ENCODE results near the gene METTL2B. TPM values are rescaled to one million over a fixed set of nuclear protein-coding genes. Genes with fewer than 3 reads are reported as not detected.

The METTL2B gene
- total RNA-seq, 1 experiment from 2014 or later, result 30.0 TPM

GRCh38 chr7:128452552-128452951 is 24.0 kb upstream of the METTL2B start:
- DNase-seq, result no peak
- BruUV-seq (replicated peaks), result no TSS peak
- Mint-ChIP-seq H3K4me1 (ENCODE audit: low read depth, unreplicated experiment) (peaks cover 17% of the 10 kb centered on the region), H3K36me3 (ENCODE audit: insufficient read depth, unreplicated experiment) (peaks cover 28% of the 10 kb centered on the region), H3K4me3 (ENCODE audit: low read depth, unreplicated experiment) (no peak overlapping the region), H3K27ac (ENCODE audit: unreplicated experiment) (no peak overlapping the region), H3K9me3 (ENCODE audit: low read depth, unreplicated experiment) (no peaks in the 10 kb centered on the region), H3K27me3 (ENCODE audit: unreplicated experiment) (peaks cover 14% of the 10 kb centered on the region)
- no peak for TF ChIP-seq CTCF (IDR thresholded peaks at IDR 0.05; ENCODE audit: unreplicated experiment)
- intact Hi-C loops (cut with micrococcal nuclease; ENCODE audit: unreplicated experiment), result no loop called here
- CTCF ChIA-PET, result interaction anchor here (1.0 to 1.3 kb wide), 2 partner anchors 11 to 25 kb away, joined by 3 to 6 read pairs; no protein-coding TSS in a partner anchor

- H3K4me1 Mint-ChIP-seq (ENCODE audit: low read depth, unreplicated experiment), result peaks cover 33% of the 10 kb centered on the region
- no peak for DNase-seq
- intact Hi-C loops (cut with micrococcal nuclease; ENCODE audit: unreplicated experiment), result no loop called here
These were observed 22.4 kb upstream of the METTL2B start for GRCh38 chr7:128453836-128454804.

GRCh38 chr7:128454808-128455542 is 21.6 kb upstream of the METTL2B start:
- intact Hi-C loops (cut with micrococcal nuclease; ENCODE audit: unreplicated experiment), result loop anchor here (1.0 kb wide), 1 partner anchor 28 kb away; no protein-coding TSS in a partner anchor
- TF ChIP-seq CTCF (IDR thresholded peaks at IDR 0.05; ENCODE audit: unreplicated experiment), result no peak
- peaks cover 38% of the 10 kb centered on the region for H3K36me3 Mint-ChIP-seq (ENCODE audit: insufficient read depth, unreplicated experiment)
- peak overlapping the region; percentile 95 for H3K4me3 Mint-ChIP-seq (ENCODE audit: low read depth, unreplicated experiment)
- H3K27me3 Mint-ChIP-seq (ENCODE audit: unreplicated experiment), result peaks cover 14% of the 10 kb centered on the region
- no peak for DNase-seq
- peak overlapping the region; percentile 78 for H3K27ac Mint-ChIP-seq (ENCODE audit: unreplicated experiment)
- CTCF ChIA-PET, result interaction anchor here (0.6 to 1.3 kb wide), 3 partner anchors 20 to 283 kb away, joined by 3 to 8 read pairs (median 3); no protein-coding TSS in a partner anchor
- no peaks in the 10 kb centered on the region for H3K9me3 Mint-ChIP-seq (ENCODE audit: low read depth, unreplicated experiment)
- peaks cover 41% of the 10 kb centered on the region for H3K4me1 Mint-ChIP-seq (ENCODE audit: low read depth, unreplicated experiment)
- BruUV-seq (replicated peaks), result no TSS peak

More at GRCh38 chr7:128453836-128454804, 22.4 kb upstream of the METTL2B start:
- Mint-ChIP-seq H3K27ac (ENCODE audit: unreplicated experiment) (no peak overlapping the region), H3K36me3 (ENCODE audit: insufficient read depth, unreplicated experiment) (peaks cover 38% of the 10 kb centered on the region), H3K27me3 (ENCODE audit: unreplicated experiment) (peaks cover 14% of the 10 kb centered on the region), H3K9me3 (ENCODE audit: low read depth, unreplicated experiment) (no peaks in the 10 kb centered on the region), H3K4me3 (ENCODE audit: low read depth, unreplicated experiment) (peak overlapping the region; percentile 95)
- BruUV-seq (replicated peaks), result no TSS peak
- TF ChIP-seq CTCF (IDR thresholded peaks at IDR 0.05; ENCODE audit: unreplicated experiment), result no peak
- CTCF ChIA-PET, result interaction anchor here (1.3 kb wide), 1 partner anchor 13 kb away, joined by 6 read pairs; no protein-coding TSS in a partner anchor

GRCh38 chr7:128455543-128456254 is 20.8 kb upstream of the METTL2B start, which contains the start of gene HILPDA:
HILPDA (plus strand) TSS chr7:128455878; CDS start chr7:128457269, 1,391 bp downstream.
- peaks cover 41% of the 10 kb centered on the region for H3K4me1 Mint-ChIP-seq (ENCODE audit: low read depth, unreplicated experiment)
- intact Hi-C loops (cut with micrococcal nuclease; ENCODE audit: unreplicated experiment), result loop anchor here (1.0 kb wide), 1 partner anchor 28 kb away; no protein-coding TSS in a partner anchor
- BruUV-seq (replicated peaks), result TSS peak; percentile 80

More at GRCh38 chr7:128455543-128456254, 20.8 kb upstream of the METTL2B start, which contains the start of gene HILPDA:
- peaks cover 38% of the 10 kb centered on the region for H3K36me3 Mint-ChIP-seq (ENCODE audit: insufficient read depth, unreplicated experiment)
- CTCF ChIA-PET, result interaction anchor here (0.6 to 1.3 kb wide), 3 partner anchors 19 to 282 kb away, joined by 3 to 8 read pairs (median 3); no protein-coding TSS in a partner anchor
- TF ChIP-seq CTCF (IDR thresholded peaks at IDR 0.05; ENCODE audit: unreplicated experiment), result no peak
- peaks cover 14% of the 10 kb centered on the region for H3K27me3 Mint-ChIP-seq (ENCODE audit: unreplicated experiment)
- H3K27ac Mint-ChIP-seq (ENCODE audit: unreplicated experiment), result peak within 1 kb of the TSS; percentile 78
- H3K4me3 Mint-ChIP-seq (ENCODE audit: low read depth, unreplicated experiment), result peak within 1 kb of the TSS; percentile 95
- H3K9me3 Mint-ChIP-seq (ENCODE audit: low read depth, unreplicated experiment), result no peaks in the 10 kb centered on the region
- DNase-seq, result peak; percentile 90
